GM12878 (cell line): ENCODE results near the gene MMP15. TPM values are rescaled to one million over a fixed set of nuclear protein-coding genes. Genes with fewer than 3 reads are reported as not detected.

Experiments
- ATAC-seq: fragments of 200-7000 bp; cut with Tn5 transposase; 3 replicates; pipeline ENCODE4 v1.9.1; 2020; ENCODE audit warnings: mild to moderate bottlenecking, moderate library complexity
- BruUV-seq: library from RNA; stranded (reverse); fragments of 400-500 nt; replicated peaks from 2 replicates; lab custom pipeline; 2021; lab: Mats Ljungman, UMichigan
- CTCF ChIA-PET: fragments of 300-600 bp; sonication (Branson Sonifier 250); formaldehyde crosslinking; extraction: SDS; loops from one replicate; lab custom pipeline; 2021; ENCODE audit warnings: inconsistent platforms; lab: Yijun Ruan, JAX
- POLR2A ChIA-PET: fragments of 350-600 bp; formaldehyde crosslinking; extraction: SDS; loops from one replicate; lab custom pipeline; 2021; ENCODE audit warnings: inconsistent platforms; lab: Charles Lee
- RAD21 ChIA-PET: fragments of 300-600 bp; sonication (Branson Sonifier 250); formaldehyde crosslinking; loops from one replicate; lab custom pipeline; 2023; ENCODE audit warnings: antibody characterized with exemption; ENCODE audit not compliant: unreplicated experiment; lab: Charles Lee
- SMC1A ChIA-PET: fragments of 300-600 bp; sonication (Branson Sonifier 250); formaldehyde crosslinking; loops from one replicate; lab custom pipeline; 2023; ENCODE audit not compliant: unreplicated experiment, uncharacterized antibody; lab: Charles Lee
- DNase-seq: peaks from one replicate; pipeline ENCODE4 v3.0.0-alpha.2; 2011; ENCODE audit warnings: low read depth, low spot score
- FAIRE-seq: peaks from 3 replicates; lab custom pipeline; 2011; peaks lifted over from hg19 to GRCh38; lab: Jason Lieb, UNC
- H2AFZ ChIP-seq: 2 replicates; pipeline ENCODE4 v1.6.0; 2011; ENCODE audit warnings: low read depth, low read length, control low read depth; ENCODE audit not compliant: control insufficient read depth
- H3K27ac ChIP-seq: 2 replicates; pipeline ENCODE4 v1.5.1; 2011; ENCODE audit warnings: control low read depth; ENCODE audit not compliant: control insufficient read depth, insufficient read depth
- H3K27me3 ChIP-seq, 2 experiments: replicated peaks in 1 of 2; 2 replicates each; pipeline versions ENCODE4 v1.6.0 to v1.6.1; 2011; ENCODE audit warnings: low read length in 1 of 2; ENCODE audit not compliant: control insufficient read depth in 2 of 2, insufficient read depth in 2 of 2
- H3K36me3 ChIP-seq, 2 experiments: 2 replicates each; pipeline ENCODE4 v1.5.1; 2011; ENCODE audit warnings: low read length in 1 of 2; ENCODE audit not compliant: control insufficient read depth in 2 of 2, insufficient read depth in 2 of 2
- H3K4me1 ChIP-seq: 2 replicates; pipeline ENCODE4 v1.6.1; 2011; ENCODE audit warnings: mild to moderate bottlenecking, low read length, moderate library complexity, mixed read lengths; ENCODE audit not compliant: control insufficient read depth, insufficient read depth
- H3K4me2 ChIP-seq: 2 replicates; pipeline ENCODE4 v1.6.0; 2011; ENCODE audit warnings: control low read depth; ENCODE audit not compliant: control insufficient read depth, insufficient read depth
- H3K4me3 ChIP-seq: fragments of 200-600 bp; sonication (generic); 2 replicates; pipeline ENCODE4 v1.5.1; 2016
- H3K79me2 ChIP-seq: 2 replicates; pipeline ENCODE4 v1.6.0; 2011; ENCODE audit warnings: low read length; ENCODE audit not compliant: control insufficient read depth, insufficient read depth
- H3K9ac ChIP-seq: 2 replicates; pipeline ENCODE4 v1.8.0; 2011; ENCODE audit warnings: low read length, control low read depth, mixed read lengths; ENCODE audit not compliant: control insufficient read depth, insufficient read depth
- H3K9me3 ChIP-seq: replicated peaks from 3 replicates; pipeline ENCODE4 v1.5.1; 2011; ENCODE audit warnings: mild to moderate bottlenecking, low read length; ENCODE audit not compliant: control insufficient read depth, insufficient read depth
- H4K20me1 ChIP-seq: 2 replicates; pipeline ENCODE4 v1.6.0; 2011; ENCODE audit not compliant: control insufficient read depth, insufficient read depth
- CTCF ChIP-seq, 3 experiments: IDR thresholded peaks in 2 of 3; conservative IDR thresholded peaks in 1 of 3; 2 replicates each; pipeline ENCODE4 v1.5.1; 2011; ENCODE audit warnings: low read depth in 3 of 3, low read length in 3 of 3, mild to moderate bottlenecking in 3 of 3, control low read depth in 2 of 3, moderate library complexity in 2 of 3, inconsistent platforms in 1 of 3, mixed read lengths in 1 of 3; ENCODE audit not compliant: control insufficient read depth in 2 of 3, insufficient read depth in 1 of 3; ENCODE audit errors: extremely low read depth in 1 of 3
- EED ChIP-seq: sonication (generic); IDR thresholded peaks from 2 replicates; pipeline ENCODE4 v1.6.1; 2016; ENCODE audit warnings: antibody characterized with exemption, low read depth
- ELK1 ChIP-seq: IDR thresholded peaks from 2 replicates; pipeline ENCODE4 v1.6.1; 2012; ENCODE audit warnings: low read depth, low read length, improper control_type of control experiment
- NR2C2 ChIP-seq: IDR thresholded peaks from 2 replicates; pipeline ENCODE4 v1.6.1; 2011; ENCODE audit warnings: borderline replicate concordance, low read depth; ENCODE audit not compliant: control insufficient read depth, insufficient read length
- SREBF2 ChIP-seq: IDR thresholded peaks from 2 replicates; pipeline ENCODE4 v1.6.1; 2012; ENCODE audit warnings: mild to moderate bottlenecking, low read length
- STAT3 ChIP-seq: IDR thresholded peaks from 2 replicates; pipeline ENCODE4 v1.6.1; 2011; ENCODE audit warnings: low read depth, low read length, improper control_type of control experiment
- ZBTB33 ChIP-seq: fragments of 450-650 bp; IDR thresholded peaks from 2 replicates; pipeline ENCODE4 v1.6.1; 2017; ENCODE audit warnings: mild to moderate bottlenecking
- WGBS: methylation state at CpG from one replicate; pipeline ENCODE4 v1.1.6; 2016; ENCODE audit warnings: low lambda C conversion rate; ENCODE audit not compliant: insufficient replicate concordance, insufficient coverage; ENCODE audit errors: missing lambda C conversion rate; 5-methylcytosine and 5-hydroxymethylcytosine counted together
- in situ Hi-C: fragments of 300-500 bp; cut with MboI; formaldehyde crosslinking; loops from 9 replicates; pipeline ENCODE4 v1.14.3; 2018; ENCODE audit warnings: mixed read lengths
- intact Hi-C: fragments of 100-400 bp; cut with micrococcal nuclease; formaldehyde crosslinking; loops from one replicate; pipeline ENCODE4 v1.14.2; 2022; ENCODE audit not compliant: unreplicated experiment
- polyA plus RNA-seq, 11 experiments: library from polyadenylated mRNA; depleted of rRNA in 4 of 11; unstranded in 6 of 11; stranded (reverse) in 5 of 11; fragments of >200 nt; fragmentation: Nextera tagmentation in 4 of 11; fragmentation: Illumina TruSeq in 1 of 11; extraction: Ambion mirVana in 4 of 11; extraction: Trizol in 1 of 11; gene quantifications; 1 replicate in 1 of 11; 2 replicates in 10 of 11; pipeline versions ENCODE4 v1.2.1 to v1.2.3, GENCODE V29; 2011 to 2016; ENCODE audit warnings: inconsistent platforms in 2 of 11, missing spikeins in 2 of 11, low read depth in 1 of 11
- total RNA-seq, 4 experiments: library from RNA; depleted of rRNA in 3 of 4; stranded (reverse); fragments of >200 nt in 3 of 4; fragmentation: Illumina TruSeq in 1 of 4; extraction: Trizol in 1 of 4; gene quantifications; 2 replicates each; pipeline versions ENCODE4 v1.2.1 to v1.2.3, GENCODE V29; 2013 to 2021
- TF ChIP-seq, protein P1 (sequence below): IDR thresholded peaks from 2 replicates; pipeline ENCODE4 v1.6.1; 2011; ENCODE audit warnings: borderline replicate concordance, low read depth, mild to moderate bottlenecking, moderate library complexity, mixed read lengths, low read length; ENCODE audit not compliant: insufficient read depth; ENCODE audit errors: extremely low read length

Gene MMP15
- total and polyA plus RNA-seq, 10 of the 15 experiments (the other 5 are each of a cell fraction or from before 2014, with no cell fraction given) = 0.08 to 0.56 (median 0.10) TPM; not detected in 7

- no peak for TF ChIP-seq ZBTB33
- TF ChIP-seq, protein P1, sequence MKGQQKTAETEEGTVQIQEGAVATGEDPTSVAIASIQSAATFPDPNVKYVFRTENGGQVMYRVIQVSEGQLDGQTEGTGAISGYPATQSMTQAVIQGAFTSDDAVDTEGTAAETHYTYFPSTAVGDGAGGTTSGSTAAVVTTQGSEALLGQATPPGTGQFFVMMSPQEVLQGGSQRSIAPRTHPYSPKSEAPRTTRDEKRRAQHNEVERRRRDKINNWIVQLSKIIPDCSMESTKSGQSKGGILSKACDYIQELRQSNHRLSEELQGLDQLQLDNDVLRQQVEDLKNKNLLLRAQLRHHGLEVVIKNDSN = no peak
- TF ChIP-seq, all 136 proteins: peak for 0
Measured at GRCh38 chr16:58085584-58086251, 60.2 kb downstream of the MMP15 start (continued).

- WGBS = 71% methylated on average over 19 of the region's 19 CpGs
- Histone ChIP-seq H3K4me3 (no peak overlapping the region), H2AFZ (no peak overlapping the region), H3K9me3 (no peaks in the 10 kb centered on the region), H4K20me1 (no peaks in the 10 kb centered on the region), H3K4me2 (no peak overlapping the region), H3K27me3 (no peaks in the 10 kb centered on the region), H3K36me3 (no peaks in the 10 kb centered on the region), H3K27ac (no peak overlapping the region), H3K79me2 (no peaks in the 10 kb centered on the region), H3K4me1 (no peaks in the 10 kb centered on the region), H3K9ac (no peak overlapping the region)
- in situ Hi-C loops (no loop called here), intact Hi-C loops (no loop called here)
- DNase-seq (no peak), FAIRE-seq (no peak), ATAC-seq (no peak)
- no TSS peak for BruUV-seq
- ChIA-PET POLR2A (no interaction called here), CTCF (interaction anchor here (1.1 kb wide), 1 partner anchor 401 kb away, joined by 3 read pairs; no protein-coding TSS in a partner anchor), SMC1A (no interaction called here), RAD21 (no interaction called here)
- TF ChIP-seq SREBF2 (no peak), ELK1 (no peak), CTCF (IDR thresholded peaks at IDR 0.05 in 2 of 3, conservative IDR thresholded peaks at IDR 0.05 in 1 of 3; ENCODE audit: control insufficient read depth in 2 of 3, extremely low read depth in 1 of 3, insufficient read depth in 1 of 3, low read depth in 3 of 3, low read length in 3 of 3) (no peak), STAT3 (no peak), NR2C2 (peak; percentile 38), EED (no peak)
Measured at GRCh38 chr16:58086381-58087208, 61.0 kb downstream of the MMP15 start.
